ENCODE measurements around the gene C9orf85. TPM values are rescaled to one million over a fixed set of nuclear protein-coding genes. Genes with fewer than 3 reads are reported as not detected.
"Not testable (repeated sequence)": the region's sequence is repeated elsewhere in the genome, so short reads cannot be mapped to it uniquely, and the experiment has no call there.

C9orf85 gene
- total RNA-seq, 1 donor from 2014 or later = 29.3 TPM

DNA sequence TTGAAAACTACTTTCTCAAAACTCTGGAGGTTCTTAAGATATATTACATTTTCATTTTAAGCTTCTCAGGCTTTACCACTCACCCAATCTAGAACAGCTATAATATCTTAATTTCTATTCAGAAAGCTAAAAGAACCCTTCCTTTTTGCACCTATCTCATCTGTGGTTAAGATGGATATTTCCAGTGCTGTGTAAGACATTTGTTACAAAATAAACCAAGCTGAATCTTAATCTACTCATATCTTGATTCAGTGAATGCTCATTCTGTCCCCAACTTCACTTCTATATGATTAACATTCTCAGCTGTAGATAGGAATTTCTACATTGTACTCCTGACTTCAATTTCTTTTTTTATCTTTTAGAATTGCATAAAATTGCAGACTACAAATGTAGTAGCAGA is 15.5 kb upstream of the C9orf85 start:
- H3K4me3 ChIP-seq = no peak overlapping the region
- peaks cover 9% of the 10 kb centered on the region for H3K4me1 ChIP-seq
- H3K36me3 ChIP-seq = no peaks in the 10 kb centered on the region
- H3K27me3 Mint-ChIP-seq (ENCODE audit: insufficient read depth, low read depth) = no peaks in the 10 kb centered on the region
- H4K20me1 ChIP-seq (ENCODE audit: low read depth) = peaks cover 78% of the 10 kb centered on the region
- no peaks in the 10 kb centered on the region for H3K4me1 Mint-ChIP-seq
- H3K9me3 Mint-ChIP-seq = peaks cover 30% of the 10 kb centered on the region
- DNase-seq (ENCODE audit: low spot score) = no peak
- no peak overlapping the region for H3K4me3 Mint-ChIP-seq
- TF ChIP-seq, protein P1, sequence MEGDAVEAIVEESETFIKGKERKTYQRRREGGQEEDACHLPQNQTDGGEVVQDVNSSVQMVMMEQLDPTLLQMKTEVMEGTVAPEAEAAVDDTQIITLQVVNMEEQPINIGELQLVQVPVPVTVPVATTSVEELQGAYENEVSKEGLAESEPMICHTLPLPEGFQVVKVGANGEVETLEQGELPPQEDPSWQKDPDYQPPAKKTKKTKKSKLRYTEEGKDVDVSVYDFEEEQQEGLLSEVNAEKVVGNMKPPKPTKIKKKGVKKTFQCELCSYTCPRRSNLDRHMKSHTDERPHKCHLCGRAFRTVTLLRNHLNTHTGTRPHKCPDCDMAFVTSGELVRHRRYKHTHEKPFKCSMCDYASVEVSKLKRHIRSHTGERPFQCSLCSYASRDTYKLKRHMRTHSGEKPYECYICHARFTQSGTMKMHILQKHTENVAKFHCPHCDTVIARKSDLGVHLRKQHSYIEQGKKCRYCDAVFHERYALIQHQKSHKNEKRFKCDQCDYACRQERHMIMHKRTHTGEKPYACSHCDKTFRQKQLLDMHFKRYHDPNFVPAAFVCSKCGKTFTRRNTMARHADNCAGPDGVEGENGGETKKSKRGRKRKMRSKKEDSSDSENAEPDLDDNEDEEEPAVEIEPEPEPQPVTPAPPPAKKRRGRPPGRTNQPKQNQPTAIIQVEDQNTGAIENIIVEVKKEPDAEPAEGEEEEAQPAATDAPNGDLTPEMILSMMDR (IDR thresholded peaks at IDR 0.05) = no peak
- TF ChIP-seq EZH2 (IDR thresholded peaks at IDR 0.05) (no peak), EZH2phosphoT487 (IDR thresholded peaks at IDR 0.05) (no peak)
- H2AFZ ChIP-seq (replicated peaks) = no peak overlapping the region
- H3F3A ChIP-seq (ENCODE audit: low read depth) = no peaks in the 10 kb centered on the region
- H3K4me2 ChIP-seq = no peak overlapping the region
- H3K79me2 ChIP-seq (ENCODE audit: low read depth) = peaks cover 100% of the 10 kb centered on the region
- H3K36me3 Mint-ChIP-seq = peaks cover 47% of the 10 kb centered on the region
- no peak overlapping the region for H3K27ac ChIP-seq
- H3K9me3 ChIP-seq (ENCODE audit: low read depth) = no peaks in the 10 kb centered on the region
- H3K27me3 ChIP-seq = no peaks in the 10 kb centered on the region
- no peak overlapping the region for H3K27ac Mint-ChIP-seq
- H3K9ac ChIP-seq = no peak overlapping the region

DNA sequence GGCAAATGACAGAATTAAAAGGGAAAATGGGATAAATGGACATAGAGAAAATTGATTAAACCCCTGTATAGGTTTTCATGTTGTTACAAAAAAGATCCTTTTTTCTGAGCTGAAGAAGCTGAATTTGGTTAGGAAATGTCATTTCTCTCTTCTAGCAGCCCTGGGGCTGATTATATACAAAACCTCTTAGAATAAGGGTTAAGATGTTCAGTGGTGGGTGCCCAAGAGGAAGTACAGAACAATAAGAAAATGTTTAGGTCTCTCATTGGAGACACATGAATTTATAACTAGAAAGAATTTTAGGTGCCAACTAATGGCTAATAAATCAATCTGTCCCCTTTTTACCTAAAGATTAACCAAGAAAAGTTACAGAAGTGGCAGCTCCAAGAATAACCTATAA is 14.7 kb upstream of the C9orf85 start:
- no peak overlapping the region for H3K27ac ChIP-seq
- H3K27me3 Mint-ChIP-seq (ENCODE audit: insufficient read depth, low read depth) = no peaks in the 10 kb centered on the region
- H3F3A ChIP-seq (ENCODE audit: low read depth) = peaks cover 7% of the 10 kb centered on the region
- no peak overlapping the region for H3K27ac Mint-ChIP-seq
- H3K79me2 ChIP-seq (ENCODE audit: low read depth) = peaks cover 100% of the 10 kb centered on the region
- peaks cover 48% of the 10 kb centered on the region for H3K36me3 Mint-ChIP-seq
- peaks cover 78% of the 10 kb centered on the region for H4K20me1 ChIP-seq (ENCODE audit: low read depth)
- H3K9me3 ChIP-seq (ENCODE audit: low read depth) = no peaks in the 10 kb centered on the region
- no peaks in the 10 kb centered on the region for H3K27me3 ChIP-seq
- H3K9ac ChIP-seq = no peak overlapping the region
- DNase-seq (ENCODE audit: low spot score) = no peak
- H3K4me3 Mint-ChIP-seq = no peak overlapping the region
- H3K4me1 ChIP-seq = peaks cover 12% of the 10 kb centered on the region
- H3K9me3 Mint-ChIP-seq = peaks cover 33% of the 10 kb centered on the region
- no peaks in the 10 kb centered on the region for H3K4me1 Mint-ChIP-seq
- no peaks in the 10 kb centered on the region for H3K36me3 ChIP-seq
- H3K4me2 ChIP-seq = no peak overlapping the region
- no peak overlapping the region for H3K4me3 ChIP-seq
- TF ChIP-seq EZH2 (IDR thresholded peaks at IDR 0.05) (no peak), EZH2phosphoT487 (IDR thresholded peaks at IDR 0.05) (no peak)
- TF ChIP-seq, protein P1 (IDR thresholded peaks at IDR 0.05) = no peak
- H2AFZ ChIP-seq (replicated peaks) = no peak overlapping the region

DNA sequence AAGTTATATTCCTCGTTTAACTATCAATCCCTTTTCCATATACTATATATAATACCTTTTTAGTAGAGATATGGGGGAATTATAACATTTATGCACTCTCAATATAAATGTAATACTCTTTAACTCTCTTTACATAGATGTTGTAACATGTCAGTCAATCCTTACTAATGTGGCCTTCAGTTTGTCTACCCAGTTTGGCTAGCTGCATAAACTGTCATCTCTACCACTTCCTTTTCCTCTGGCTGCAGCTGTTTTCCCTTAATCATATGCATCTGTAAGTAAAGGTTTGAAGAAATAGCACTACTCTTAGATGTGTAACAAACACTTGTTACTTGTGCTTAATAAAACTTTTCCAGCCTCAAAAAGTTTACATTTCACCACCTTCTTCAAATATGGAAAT is 13.9 kb upstream of the C9orf85 start:
- Mint-ChIP-seq H3K27ac (no peak overlapping the region), H3K4me3 (no peak overlapping the region), H3K27me3 (ENCODE audit: insufficient read depth, low read depth) (no peaks in the 10 kb centered on the region), H3K4me1 (no peaks in the 10 kb centered on the region), H3K9me3 (peaks cover 33% of the 10 kb centered on the region), H3K36me3 (peaks cover 52% of the 10 kb centered on the region)
- Histone ChIP-seq H3K4me2 (no peak overlapping the region), H3K79me2 (ENCODE audit: low read depth) (peaks cover 100% of the 10 kb centered on the region), H3K27ac (no peak overlapping the region), H3K4me1 (peaks cover 16% of the 10 kb centered on the region), H3K9me3 (ENCODE audit: low read depth) (no peaks in the 10 kb centered on the region), H3K36me3 (no peaks in the 10 kb centered on the region), H3K4me3 (no peak overlapping the region), H4K20me1 (ENCODE audit: low read depth) (peaks cover 80% of the 10 kb centered on the region), H3K9ac (no peak overlapping the region), H2AFZ (replicated peaks) (no peak overlapping the region), H3F3A (ENCODE audit: low read depth) (peaks cover 7% of the 10 kb centered on the region), H3K27me3 (no peaks in the 10 kb centered on the region)
- DNase-seq (ENCODE audit: low spot score) = no peak
- TF ChIP-seq, protein P1 (IDR thresholded peaks at IDR 0.05) = no peak
- TF ChIP-seq EZH2 (IDR thresholded peaks at IDR 0.05) (no peak), EZH2phosphoT487 (IDR thresholded peaks at IDR 0.05) (no peak)

DNA sequence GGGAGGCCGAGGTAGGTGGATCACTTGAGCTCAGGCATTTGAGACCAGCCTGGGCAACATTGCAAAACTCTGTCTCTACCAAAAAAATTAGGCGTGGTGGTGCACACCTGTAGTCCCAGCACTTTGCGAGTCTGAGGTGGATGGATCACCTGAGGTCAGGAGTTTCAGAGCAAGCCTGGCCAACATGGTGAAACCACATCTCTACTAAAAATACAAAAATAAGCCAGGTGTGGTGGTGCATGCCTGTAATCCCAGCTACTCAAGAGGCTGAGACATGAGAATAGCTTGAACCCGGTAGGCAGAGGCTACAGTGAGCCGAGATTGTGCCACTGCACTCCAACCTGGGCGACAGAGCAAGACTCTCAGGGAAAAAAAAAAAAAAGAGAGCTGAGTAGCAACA is 12.7 kb upstream of the C9orf85 start:
- H3K4me3 Mint-ChIP-seq; DNase-seq (ENCODE audit: low spot score); H2AFZ ChIP-seq (replicated peaks); H3K27me3 Mint-ChIP-seq (ENCODE audit: insufficient read depth, low read depth); H3K4me3 ChIP-seq; H3K4me1 Mint-ChIP-seq; H3K9me3 ChIP-seq (ENCODE audit: low read depth); H3K9ac ChIP-seq; H3K4me2 ChIP-seq; H3F3A ChIP-seq (ENCODE audit: low read depth); H3K27ac Mint-ChIP-seq; H3K36me3 ChIP-seq; H3K27ac ChIP-seq; H3K27me3 ChIP-seq: not testable (repeated sequence)
- Histone ChIP-seq H3K4me1 (peaks cover 28% of the 10 kb centered on the region), H3K79me2 (ENCODE audit: low read depth) (peaks cover 100% of the 10 kb centered on the region), H4K20me1 (ENCODE audit: low read depth) (peaks cover 91% of the 10 kb centered on the region)
- peaks cover 51% of the 10 kb centered on the region for H3K36me3 Mint-ChIP-seq
- peaks cover 26% of the 10 kb centered on the region for H3K9me3 Mint-ChIP-seq
